Memory B cell (primary cell): ENCODE data around the gene RPL23.
"Not testable (repeated sequence)": the region's sequence is repeated elsewhere in the genome, so short reads cannot be mapped to it uniquely, and the experiment has no call there.

Experiments
- ATAC-seq: fragments of 150-1000 bp; cut with Tn5 transposase; 2 replicates; pipeline ENCODE4 v1.10.0; 2021; ENCODE audit warnings: low read depth, mild to moderate bottlenecking, moderate library complexity
- DNase-seq, 2 donors: peaks; one replicate each; pipeline ENCODE4 v3.0.0; 2022; ENCODE audit warnings: low spot score in 2 of 2
- H3K27ac Mint-ChIP-seq: one replicate; pipeline ENCODE4 v1.8.0; 2022; ENCODE audit warnings: mild to moderate bottlenecking, moderate library complexity, mixed read lengths
- H3K27me3 Mint-ChIP-seq: one replicate; pipeline ENCODE4 v1.8.0; 2022; ENCODE audit warnings: mixed read lengths
- H3K36me3 Mint-ChIP-seq: one replicate; pipeline ENCODE4 v1.8.0; 2022; ENCODE audit warnings: mild to moderate bottlenecking, mixed read lengths
- H3K4me1 Mint-ChIP-seq: one replicate; pipeline ENCODE4 v1.8.0; 2022; ENCODE audit warnings: mixed read lengths
- H3K4me3 Mint-ChIP-seq: one replicate; pipeline ENCODE4 v1.8.0; 2022; ENCODE audit warnings: mild to moderate bottlenecking, moderate library complexity, mixed read lengths
- H3K9me3 Mint-ChIP-seq: one replicate; pipeline ENCODE4 v1.8.0; 2022; ENCODE audit warnings: mixed read lengths

The RPL23 gene

GRCh38 chr17:38867179-38867967 lies 13.9 kb upstream of the RPL23 start:
- DNase-seq (peak; percentile 67 to 68), ATAC-seq (no peak)
- Mint-ChIP-seq H3K9me3 (no peaks in the 10 kb centered on the region), H3K4me3 (peak overlapping the region; percentile 99), H3K27ac (peak overlapping the region; percentile 99), H3K36me3 (no peaks in the 10 kb centered on the region), H3K27me3 (no peaks in the 10 kb centered on the region), H3K4me1 (peaks cover 45% of the 10 kb centered on the region)

- Mint-ChIP-seq H3K4me3 (peak overlapping the region; percentile 6), H3K36me3 (no peaks in the 10 kb centered on the region), H3K27ac (peak overlapping the region; percentile 85), H3K27me3 (no peaks in the 10 kb centered on the region), H3K4me1 (peaks cover 30% of the 10 kb centered on the region), H3K9me3 (no peaks in the 10 kb centered on the region)
- DNase-seq (no peak), ATAC-seq (no peak)
Measured at GRCh38 chr17:38864636-38865398, 11.3 kb upstream of the RPL23 start.

GRCh38 chr17:38861399-38861843 lies 7.9 kb upstream of the RPL23 start:
- Mint-ChIP-seq H3K36me3 (no peaks in the 10 kb centered on the region), H3K27me3 (no peaks in the 10 kb centered on the region), H3K9me3 (no peaks in the 10 kb centered on the region), H3K4me1 (peaks cover 22% of the 10 kb centered on the region), H3K27ac (no peak overlapping the region), H3K4me3 (no peak overlapping the region)
- DNase-seq (no peak), ATAC-seq (no peak)

GRCh38 chr17:38857271-38857670 lies 3.8 kb upstream of the RPL23 start:
- H3K9me3 Mint-ChIP-seq, result no peaks in the 10 kb centered on the region
- DNase-seq (no peak), ATAC-seq (no peak)
- peaks cover 4% of the 10 kb centered on the region for H3K36me3 Mint-ChIP-seq
- no peak overlapping the region for H3K4me3 Mint-ChIP-seq
- peaks cover 14% of the 10 kb centered on the region for H3K4me1 Mint-ChIP-seq
- H3K27ac Mint-ChIP-seq, result no peak overlapping the region
- H3K27me3 Mint-ChIP-seq, result no peaks in the 10 kb centered on the region

- not testable (repeated sequence) for H3K27ac Mint-ChIP-seq, H3K27me3 Mint-ChIP-seq, DNase-seq, ATAC-seq, H3K9me3 Mint-ChIP-seq
- H3K4me1 Mint-ChIP-seq, result peaks cover 28% of the 10 kb centered on the region
- H3K36me3 Mint-ChIP-seq, result peaks cover 23% of the 10 kb centered on the region
- H3K4me3 Mint-ChIP-seq, result peak overlapping the region; percentile 3
Measured at GRCh38 chr17:38855101-38855714, 1.7 kb upstream of the RPL23 start.

GRCh38 chr17:38852771-38853291 lies 690 bp downstream of the RPL23 start:
- peak; percentile 36 for ATAC-seq
- DNase-seq, result peak in 1 of 2 donors; percentile 30
- Mint-ChIP-seq H3K36me3 (peaks cover 30% of the 10 kb centered on the region), H3K4me1 (peaks cover 28% of the 10 kb centered on the region), H3K27me3 (no peaks in the 10 kb centered on the region), H3K9me3 (no peaks in the 10 kb centered on the region), H3K27ac (peak overlapping the region; percentile 100), H3K4me3 (peak overlapping the region; percentile 97)

- Mint-ChIP-seq H3K36me3 (peaks cover 30% of the 10 kb centered on the region), H3K9me3 (no peaks in the 10 kb centered on the region), H3K27ac (peak overlapping the region; percentile 100), H3K4me3 (peak overlapping the region; percentile 97), H3K27me3 (no peaks in the 10 kb centered on the region), H3K4me1 (peaks cover 28% of the 10 kb centered on the region)
- no peak for DNase-seq
- ATAC-seq, result no peak
Measured at GRCh38 chr17:38851434-38851833, 2.1 kb downstream of the RPL23 start.

GRCh38 chr17:38850374-38850773 lies 3.1 kb downstream of the RPL23 start:
- Mint-ChIP-seq H3K4me3 (no peak overlapping the region), H3K4me1 (peaks cover 28% of the 10 kb centered on the region), H3K27me3 (no peaks in the 10 kb centered on the region), H3K9me3 (no peaks in the 10 kb centered on the region), H3K27ac (peak overlapping the region; percentile 100), H3K36me3 (peaks cover 30% of the 10 kb centered on the region)
- DNase-seq (no peak), ATAC-seq (no peak)

- no peak overlapping the region for H3K4me3 Mint-ChIP-seq
- no peak for DNase-seq
- no peak for ATAC-seq
- peaks cover 30% of the 10 kb centered on the region for H3K36me3 Mint-ChIP-seq
- no peak overlapping the region for H3K27ac Mint-ChIP-seq
- H3K27me3 Mint-ChIP-seq, result no peaks in the 10 kb centered on the region
- no peaks in the 10 kb centered on the region for H3K9me3 Mint-ChIP-seq
- H3K4me1 Mint-ChIP-seq, result peaks cover 28% of the 10 kb centered on the region
Measured at GRCh38 chr17:38848939-38849605, 4.4 kb downstream of the RPL23 start.

- H3K36me3 Mint-ChIP-seq, result peaks cover 30% of the 10 kb centered on the region
- ATAC-seq (no peak), DNase-seq (no peak)
- no peaks in the 10 kb centered on the region for H3K27me3 Mint-ChIP-seq
- no peak overlapping the region for H3K4me3 Mint-ChIP-seq
- peaks cover 28% of the 10 kb centered on the region for H3K4me1 Mint-ChIP-seq
- no peaks in the 10 kb centered on the region for H3K9me3 Mint-ChIP-seq
- H3K27ac Mint-ChIP-seq, result no peak overlapping the region
Measured at GRCh38 chr17:38848557-38848891, 5.0 kb downstream of the RPL23 start.

- Mint-ChIP-seq H3K27ac (no peak overlapping the region), H3K4me3 (no peak overlapping the region), H3K36me3 (peaks cover 7% of the 10 kb centered on the region), H3K4me1 (no peaks in the 10 kb centered on the region), H3K9me3 (no peaks in the 10 kb centered on the region), H3K27me3 (no peaks in the 10 kb centered on the region)
- ATAC-seq, result no peak
- no peak for DNase-seq
Measured at GRCh38 chr17:38844261-38844757, 9.2 kb downstream of the RPL23 start.

GRCh38 chr17:38825762-38826247 lies 27.7 kb downstream of the RPL23 start:
- Mint-ChIP-seq H3K9me3 (no peaks in the 10 kb centered on the region), H3K4me3 (peak overlapping the region; percentile 91), H3K36me3 (peaks cover 6% of the 10 kb centered on the region), H3K27ac (peak overlapping the region; percentile 99), H3K27me3 (no peaks in the 10 kb centered on the region), H3K4me1 (peaks cover 14% of the 10 kb centered on the region)
- DNase-seq (no peak), ATAC-seq (no peak)
